ENCODE data around the gene APBA2.

DNA sequence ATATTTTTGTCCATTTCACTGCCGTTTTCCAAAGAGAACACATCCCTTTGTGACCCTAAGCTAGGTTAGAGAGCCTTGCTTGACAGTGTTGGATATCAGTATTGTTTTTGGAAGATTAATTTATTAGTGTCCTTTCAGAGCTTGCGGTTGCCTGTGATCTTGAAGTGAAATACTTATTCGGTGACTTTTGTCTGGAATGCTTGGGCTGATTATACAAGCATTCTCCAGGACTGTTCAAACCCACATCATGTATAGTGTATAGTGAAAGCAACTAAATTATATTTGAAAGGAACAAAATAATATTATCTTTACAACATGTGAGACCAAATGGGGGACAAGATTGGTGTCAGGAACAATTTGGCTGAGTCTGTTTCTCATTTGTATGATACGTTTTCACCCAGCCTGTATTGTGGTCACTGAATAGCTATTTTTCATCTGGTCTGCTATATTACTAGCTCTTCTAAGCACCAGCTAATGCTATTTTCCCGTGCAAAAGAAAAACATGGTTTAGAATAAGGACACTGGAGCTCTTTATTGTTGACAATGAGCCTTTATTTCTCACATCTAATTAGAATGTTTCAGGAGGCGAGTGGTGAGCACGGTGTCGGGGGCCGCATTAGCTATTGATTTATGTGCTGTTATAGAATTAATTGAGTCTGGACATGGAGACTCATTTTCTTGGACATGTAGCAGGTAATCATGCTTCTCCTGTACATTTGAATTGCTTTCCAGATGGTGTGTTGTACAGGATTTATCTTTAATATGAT is 158.1 kb downstream of the APBA2 start:
- TF ChIP-seq, protein P1, sequence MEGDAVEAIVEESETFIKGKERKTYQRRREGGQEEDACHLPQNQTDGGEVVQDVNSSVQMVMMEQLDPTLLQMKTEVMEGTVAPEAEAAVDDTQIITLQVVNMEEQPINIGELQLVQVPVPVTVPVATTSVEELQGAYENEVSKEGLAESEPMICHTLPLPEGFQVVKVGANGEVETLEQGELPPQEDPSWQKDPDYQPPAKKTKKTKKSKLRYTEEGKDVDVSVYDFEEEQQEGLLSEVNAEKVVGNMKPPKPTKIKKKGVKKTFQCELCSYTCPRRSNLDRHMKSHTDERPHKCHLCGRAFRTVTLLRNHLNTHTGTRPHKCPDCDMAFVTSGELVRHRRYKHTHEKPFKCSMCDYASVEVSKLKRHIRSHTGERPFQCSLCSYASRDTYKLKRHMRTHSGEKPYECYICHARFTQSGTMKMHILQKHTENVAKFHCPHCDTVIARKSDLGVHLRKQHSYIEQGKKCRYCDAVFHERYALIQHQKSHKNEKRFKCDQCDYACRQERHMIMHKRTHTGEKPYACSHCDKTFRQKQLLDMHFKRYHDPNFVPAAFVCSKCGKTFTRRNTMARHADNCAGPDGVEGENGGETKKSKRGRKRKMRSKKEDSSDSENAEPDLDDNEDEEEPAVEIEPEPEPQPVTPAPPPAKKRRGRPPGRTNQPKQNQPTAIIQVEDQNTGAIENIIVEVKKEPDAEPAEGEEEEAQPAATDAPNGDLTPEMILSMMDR (conservative IDR thresholded peaks at IDR 0.05) = no peak
- no peak for TF ChIP-seq ZFX (IDR thresholded peaks at IDR 0.05)

All from C4-2B (cell line).